GM11168 (cell line): Measurements from ENCODE around the gene CEP83.
"Not testable (repeated sequence)": the region's sequence is repeated elsewhere in the genome, so short reads cannot be mapped to it uniquely, and the experiment has no call there.

Experiments
- in situ Hi-C: fragments of 300-500 bp; cut with MboI; formaldehyde crosslinking; loops from one replicate; pipeline ENCODE4 v1.12.0; 2022; ENCODE audit warnings: low sequenced_read_pairs; ENCODE audit not compliant: unreplicated experiment

The CEP83 gene

DNA sequence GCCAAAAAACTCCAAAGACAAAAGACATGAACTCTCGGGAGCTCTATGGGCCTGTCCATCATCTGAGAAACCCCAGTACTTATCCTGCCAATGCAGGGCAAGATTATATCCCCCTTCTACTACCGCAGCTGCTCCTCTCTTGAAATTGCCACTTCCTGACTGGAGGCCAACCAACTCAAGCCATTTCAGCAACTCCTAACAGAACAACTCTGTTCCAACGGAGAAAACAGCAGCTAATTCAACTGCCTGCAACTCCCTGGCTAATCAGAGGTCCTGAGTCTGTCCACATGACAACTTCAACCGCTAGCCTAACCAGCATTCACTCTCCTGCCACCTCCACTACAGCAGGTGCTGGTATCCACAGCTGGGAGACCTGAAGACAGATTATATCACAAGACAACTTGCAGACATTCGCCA, 24.1 kb downstream of the CEP83 start:
- in situ Hi-C loops: loop anchor here (25.0 kb wide), 1 partner anchor 298 kb away; the partner anchor contains the start of gene PLXNC1

DNA sequence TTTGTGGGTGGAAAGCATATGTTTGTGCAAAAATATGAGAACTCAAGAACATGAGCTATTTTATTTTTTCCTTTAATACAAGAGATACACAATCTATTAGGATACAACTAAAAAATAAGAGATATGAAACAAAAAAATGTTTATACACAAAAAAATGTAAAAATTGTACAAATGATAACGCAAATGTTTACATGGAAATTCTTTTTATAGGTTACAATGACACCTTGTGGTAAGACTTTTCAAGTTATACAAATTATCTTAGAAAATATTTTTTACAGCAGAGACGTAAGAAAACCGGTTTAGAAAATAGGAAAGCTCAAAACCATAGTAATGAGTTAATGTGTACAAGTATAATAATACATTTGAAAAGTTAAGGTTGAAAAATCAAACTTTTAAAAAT, 25.5 kb downstream of the CEP83 start:
- in situ Hi-C loops: loop anchor here (25.0 kb wide), 1 partner anchor 297 kb away; the partner anchor contains the start of gene PLXNC1

DNA sequence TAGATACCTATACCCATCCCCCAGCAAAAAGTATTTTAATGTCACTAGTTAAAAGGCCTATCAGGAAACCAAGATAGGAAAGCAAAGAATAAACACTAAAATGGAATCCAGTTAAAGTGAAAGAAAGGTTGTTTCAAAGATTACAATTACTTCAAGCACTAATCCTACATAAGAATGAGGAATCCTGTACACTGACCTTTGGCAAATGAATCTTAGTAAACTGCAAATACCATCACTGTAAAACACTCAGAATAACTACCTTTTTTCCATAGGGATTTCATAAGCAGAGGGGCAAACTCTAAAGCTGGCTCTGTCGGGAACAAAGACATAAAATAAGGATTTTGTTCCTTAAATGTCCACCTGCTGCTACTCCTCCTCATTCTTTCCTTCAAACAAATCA, 25.9 kb downstream of the CEP83 start:
- in situ Hi-C loops: loop anchor here (25.0 kb wide), 1 partner anchor 296 kb away; the partner anchor contains the start of gene PLXNC1

DNA sequence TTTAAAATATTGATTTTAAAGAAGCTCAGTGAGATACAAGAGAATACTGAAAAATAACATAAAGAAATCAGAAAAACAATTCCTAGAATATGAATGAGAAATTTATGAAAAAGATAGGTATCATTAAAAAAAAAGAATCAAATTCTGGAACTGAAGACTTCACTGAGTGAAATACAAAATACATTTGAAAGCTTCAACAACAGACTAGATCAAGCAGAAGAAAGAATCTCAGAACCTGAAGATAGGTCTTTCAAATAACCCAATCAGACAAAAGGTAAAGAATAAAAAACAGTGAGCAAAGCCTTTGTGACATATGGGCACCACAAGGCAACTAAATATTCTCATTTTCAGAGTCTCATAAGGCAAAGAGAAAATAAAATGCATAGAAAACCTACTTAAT, 29.4 kb downstream of the CEP83 start:
- in situ Hi-C loops: loop anchor here (25.0 kb wide), 1 partner anchor 293 kb away; the partner anchor contains the start of gene PLXNC1

DNA sequence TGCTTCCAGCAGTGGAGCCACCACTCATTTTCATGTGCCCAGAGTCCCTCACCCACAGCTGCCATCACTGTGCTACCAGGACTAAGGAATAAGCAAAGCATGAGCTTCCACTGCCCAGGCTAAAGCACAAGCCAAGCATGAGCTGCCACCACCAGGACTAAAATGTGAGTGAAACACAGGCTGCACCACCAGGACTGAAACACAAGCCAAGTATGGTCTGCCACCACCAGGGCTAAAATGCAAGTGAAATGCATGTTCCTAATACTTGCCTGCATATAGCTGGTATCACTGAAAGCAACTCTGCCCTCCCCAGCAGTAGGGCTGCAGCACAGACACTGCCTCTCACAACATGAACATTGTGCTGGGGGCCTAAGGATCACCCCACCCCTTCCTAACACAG, 30.0 kb downstream of the CEP83 start:
- in situ Hi-C loops: loop anchor here (25.0 kb wide), 1 partner anchor 292 kb away; the partner anchor contains the start of gene PLXNC1

DNA sequence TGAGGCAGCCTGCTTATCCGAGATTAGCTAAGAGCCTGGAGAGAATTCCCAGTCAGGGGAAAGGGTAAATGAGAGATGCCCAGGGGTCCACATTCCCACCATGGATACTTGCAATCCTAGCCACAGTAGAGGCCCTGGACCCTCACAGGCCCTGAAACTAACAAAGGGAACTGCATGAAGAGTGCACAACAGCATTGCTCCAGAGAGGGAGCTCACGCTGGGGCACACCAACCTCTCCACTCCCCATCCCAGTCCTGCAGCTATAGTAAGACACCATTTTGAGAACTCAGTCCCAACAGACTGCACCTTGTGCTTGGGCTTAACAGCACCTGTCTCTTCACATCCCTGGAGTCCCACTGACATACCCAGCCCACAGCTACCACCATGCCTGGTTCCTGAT, 30.5 kb downstream of the CEP83 start:
- in situ Hi-C loops: loop anchor here (25.0 kb wide), 1 partner anchor 292 kb away; the partner anchor contains the start of gene PLXNC1

DNA sequence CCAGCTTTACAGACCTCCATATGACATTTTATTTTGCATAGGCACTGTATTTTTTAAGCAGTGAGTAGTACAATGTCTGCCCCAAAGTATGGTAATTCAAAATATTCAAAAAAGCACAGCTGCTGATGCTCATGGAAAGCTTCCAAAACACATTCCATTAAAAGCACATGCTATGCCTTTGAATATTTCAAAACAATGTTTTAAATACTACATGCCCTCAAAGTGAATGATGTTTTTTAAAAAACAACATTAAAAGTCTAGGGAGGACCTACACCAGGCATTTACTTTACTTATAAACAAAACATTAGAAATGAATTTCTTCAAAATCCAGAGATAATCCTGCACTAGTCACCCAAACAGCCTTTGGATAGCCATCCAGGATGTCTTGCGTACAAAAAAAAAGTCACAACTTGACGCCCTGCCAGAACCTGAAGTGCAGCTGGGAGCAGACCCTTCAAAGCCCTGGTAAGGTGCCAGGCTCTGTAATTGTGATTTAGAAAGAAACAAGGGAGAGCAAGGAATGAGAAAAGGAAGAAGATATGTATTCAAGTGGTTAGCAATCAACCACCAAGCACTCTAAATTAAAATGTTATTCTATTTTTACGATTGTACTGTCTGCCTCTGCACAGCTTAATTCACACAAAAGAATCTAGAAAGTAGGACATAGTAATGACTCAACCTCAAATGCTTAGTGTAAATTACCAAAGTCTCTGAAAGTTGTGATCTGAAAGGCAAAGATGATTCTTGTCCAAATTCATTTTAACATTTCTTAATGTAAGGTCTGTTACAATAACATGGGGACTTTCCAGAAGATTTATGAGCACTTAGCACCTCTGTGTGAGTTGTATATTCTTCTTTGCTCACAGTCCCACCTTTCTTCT, 31.9 kb downstream of the CEP83 start:
- in situ Hi-C loops: loop anchor here (25.0 kb wide), 1 partner anchor 290 kb away; the partner anchor contains the start of gene PLXNC1

DNA sequence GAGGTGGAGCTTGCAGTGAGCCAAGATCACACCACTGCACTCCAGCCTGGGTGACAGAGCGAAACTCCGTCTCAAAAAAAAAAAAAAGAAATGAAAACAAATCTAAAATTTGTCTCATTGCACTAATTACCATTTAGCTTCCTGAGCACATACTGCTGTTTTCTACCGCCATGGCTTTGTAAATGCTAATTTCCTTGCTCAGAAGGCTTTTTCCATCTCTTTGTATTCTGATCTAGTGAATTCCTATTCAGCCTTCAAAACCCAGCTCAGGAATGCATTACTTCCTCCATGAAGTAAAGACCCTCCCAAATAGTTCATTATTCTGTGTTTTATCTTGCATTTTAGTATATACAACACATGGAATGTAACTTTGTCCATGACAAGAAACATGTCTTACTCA, 33.6 kb downstream of the CEP83 start:
- in situ Hi-C loops: loop anchor here (25.0 kb wide), 1 partner anchor 289 kb away; the partner anchor contains the start of gene PLXNC1

DNA sequence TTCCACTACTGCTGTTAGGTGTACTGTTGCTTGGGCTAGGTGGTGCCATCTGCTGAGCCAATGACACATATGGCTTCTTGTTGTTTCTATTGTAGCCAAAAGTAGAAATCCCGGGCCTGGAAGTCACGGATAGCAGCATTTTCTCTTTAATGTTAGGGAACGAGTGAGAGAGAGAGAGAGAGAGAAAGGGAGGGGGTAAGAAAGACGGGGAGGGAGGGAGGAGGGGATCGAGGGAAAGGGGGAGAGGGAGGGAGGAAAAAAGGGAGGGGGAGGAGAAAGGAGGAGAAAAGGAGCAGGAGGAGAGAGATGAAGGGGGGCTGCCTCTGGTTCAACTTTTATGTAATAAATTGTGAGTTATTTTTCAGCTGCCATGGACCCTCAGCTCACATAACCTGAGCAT, 34.8 kb downstream of the CEP83 start:
- in situ Hi-C loops: loop anchor here (25.0 kb wide), 1 partner anchor 288 kb away; the partner anchor contains the start of gene PLXNC1

DNA sequence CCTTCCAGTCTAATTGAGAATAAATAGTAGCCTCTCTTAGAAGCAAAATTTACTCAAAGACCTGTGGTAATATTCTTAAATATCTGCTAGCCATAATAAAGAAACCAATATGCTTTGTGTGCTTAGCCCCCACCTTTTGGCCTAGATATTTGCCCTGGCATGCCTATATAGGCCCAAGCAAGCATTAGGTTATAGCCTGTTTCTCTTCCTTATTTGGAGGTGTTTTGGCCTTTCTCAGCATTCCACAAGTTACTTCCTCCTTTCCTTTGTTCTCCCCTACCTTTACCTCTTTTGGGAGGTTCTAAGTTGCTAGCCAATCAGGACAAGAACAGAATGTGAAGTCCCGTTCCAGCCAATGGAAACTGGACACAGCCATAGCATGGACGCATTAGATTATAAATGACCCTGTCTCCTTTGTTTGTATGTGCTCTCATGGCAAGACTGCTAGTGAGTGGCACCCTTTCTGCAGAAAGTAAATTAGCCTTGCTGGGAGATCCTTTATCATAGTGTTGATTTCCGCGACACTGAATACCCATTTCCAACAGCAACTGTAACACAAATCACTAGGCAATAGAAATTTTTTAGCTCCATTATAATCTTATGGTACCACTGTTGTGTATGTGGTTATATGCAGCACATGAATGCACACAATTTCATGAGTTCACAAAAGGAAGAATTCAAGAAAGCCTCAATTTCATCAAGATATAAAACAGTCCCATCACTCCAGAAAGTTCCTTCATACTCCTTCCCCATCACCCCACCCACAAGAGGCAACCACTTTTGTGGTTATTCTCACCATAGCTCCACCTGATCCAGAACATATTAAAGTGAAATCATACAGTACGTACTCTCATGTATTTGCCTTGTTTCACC, 37.6 kb downstream of the CEP83 start:
- in situ Hi-C loops: no loop called here

DNA sequence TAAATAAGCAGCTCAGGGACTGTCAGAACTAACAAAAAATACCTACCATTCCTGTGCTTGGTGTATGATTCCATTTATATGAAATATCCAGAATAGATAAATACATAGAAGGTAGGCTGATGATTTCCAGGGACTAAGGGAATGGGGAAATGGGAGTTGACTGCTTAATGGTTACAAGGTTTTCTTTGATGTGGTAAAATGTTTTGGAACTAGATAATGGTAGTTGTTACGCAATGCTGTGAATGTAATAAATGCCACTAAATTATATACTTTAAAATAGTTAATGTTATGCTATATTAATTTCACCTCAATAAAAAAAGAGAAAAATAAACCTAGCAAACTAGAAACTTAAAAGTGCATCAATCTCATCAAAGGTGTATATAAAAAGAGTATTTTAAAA, 41.1 kb downstream of the CEP83 start:
- in situ Hi-C loops: no loop called here

DNA sequence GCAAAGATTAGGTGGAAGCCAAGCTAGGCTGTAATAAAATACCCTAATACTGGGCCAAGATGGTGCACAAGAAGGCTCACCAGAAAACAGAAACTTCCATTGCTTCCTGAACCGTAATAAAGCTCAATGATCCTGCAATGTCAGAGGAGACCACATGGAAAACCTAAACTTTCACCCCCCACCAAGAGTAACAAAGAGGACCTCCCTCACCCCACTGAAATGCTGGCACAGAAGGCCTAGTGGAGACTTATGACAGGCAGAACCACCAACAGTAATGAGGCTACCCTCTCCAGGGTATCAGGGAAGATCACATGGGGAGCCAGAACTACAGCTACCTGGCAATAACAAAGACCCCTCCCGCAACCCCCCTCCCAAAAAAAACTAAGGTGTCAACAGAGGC, 43.1 kb downstream of the CEP83 start:
- in situ Hi-C loops: no loop called here

DNA sequence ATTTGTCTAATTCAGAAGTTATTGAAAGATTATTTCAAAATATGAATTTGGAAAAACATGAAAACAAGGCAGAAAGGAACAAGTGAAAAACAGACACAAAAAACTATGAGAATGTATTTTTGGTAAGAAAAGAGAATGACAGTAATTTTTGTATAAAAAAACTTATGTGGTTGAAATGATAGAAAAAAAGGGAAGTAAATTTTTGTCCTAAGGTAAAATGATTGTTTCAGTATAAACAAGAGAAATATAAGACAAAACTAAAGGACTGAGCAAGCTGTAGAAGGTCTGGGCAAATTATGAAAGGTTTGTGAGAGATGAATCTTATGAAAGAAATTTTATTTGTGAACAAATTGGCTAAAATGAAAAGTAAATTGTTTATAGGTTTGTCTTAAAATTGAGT, 44.6 kb downstream of the CEP83 start:
- in situ Hi-C loops: no loop called here

DNA sequence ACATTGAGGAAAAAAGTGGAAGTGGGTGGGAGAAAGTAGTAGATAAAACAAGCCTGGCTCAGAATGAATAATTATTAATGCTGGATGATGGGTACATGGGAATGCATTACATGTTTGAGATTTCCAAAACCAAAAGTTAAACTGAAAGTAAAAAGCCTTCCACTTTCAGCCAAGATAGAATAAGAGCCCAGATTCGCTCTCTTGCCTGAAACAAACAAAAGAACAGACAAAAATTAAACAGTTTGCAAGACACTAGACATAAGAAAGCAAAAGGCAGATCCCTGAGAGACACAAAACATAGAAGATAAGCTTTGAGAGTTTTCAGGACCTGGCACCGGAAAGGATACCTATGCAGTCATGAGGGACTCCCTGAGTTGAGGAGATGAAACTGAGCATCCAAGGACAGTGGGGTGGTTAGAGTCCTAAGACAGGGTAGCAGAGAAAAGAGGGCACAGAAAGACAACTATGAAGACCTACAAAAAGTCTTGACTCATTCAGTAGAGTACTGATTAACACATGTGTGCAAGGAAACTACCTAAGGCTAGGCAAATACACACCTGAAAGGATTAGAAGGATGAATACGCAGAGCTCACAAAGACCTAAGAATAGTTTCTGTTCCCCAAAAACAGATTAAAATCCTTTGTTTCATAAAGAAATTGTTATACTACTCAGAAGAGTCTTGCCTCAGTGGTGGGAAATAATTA, 54.1 kb downstream of the CEP83 start:
- in situ Hi-C loops: no loop called here

DNA sequence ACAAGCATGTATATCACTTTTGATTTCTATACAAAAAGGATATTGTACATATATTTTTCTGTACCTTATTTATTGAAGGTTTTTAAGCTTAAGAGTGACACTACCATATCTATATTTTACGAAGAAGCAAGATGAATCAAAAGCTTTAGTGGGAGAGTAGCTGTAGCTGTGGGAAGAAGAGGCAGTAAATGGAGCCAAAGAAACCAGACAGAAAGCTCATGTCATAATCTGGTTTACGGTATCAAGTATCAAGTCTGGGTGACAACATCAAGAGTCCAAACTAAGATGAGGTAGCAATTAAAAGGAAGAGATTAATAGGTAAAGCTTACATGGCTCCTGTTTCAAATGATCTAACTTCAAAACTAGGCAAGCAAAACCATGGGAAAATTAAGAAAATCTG, 54.8 kb downstream of the CEP83 start:
- in situ Hi-C loops: no loop called here

DNA sequence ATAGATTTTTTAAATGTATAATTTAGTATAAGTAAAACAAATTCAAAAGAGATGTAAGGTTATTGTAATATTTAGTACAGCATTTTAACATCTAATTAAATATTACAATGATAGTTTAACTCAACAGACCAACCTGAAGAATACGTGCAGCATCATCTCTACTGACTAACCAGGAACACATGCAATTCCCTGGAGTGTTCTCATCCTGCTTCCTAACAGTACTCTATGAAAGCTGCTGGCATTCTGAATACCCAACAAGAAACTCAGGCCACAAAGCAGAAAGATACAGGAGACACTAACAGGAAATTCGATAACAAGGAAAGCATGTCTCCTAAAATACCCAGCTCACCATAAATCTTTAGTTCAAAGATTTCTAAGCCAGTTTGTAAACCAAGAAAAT, 58.3 kb downstream of the CEP83 start:
- in situ Hi-C loops: no loop called here

DNA sequence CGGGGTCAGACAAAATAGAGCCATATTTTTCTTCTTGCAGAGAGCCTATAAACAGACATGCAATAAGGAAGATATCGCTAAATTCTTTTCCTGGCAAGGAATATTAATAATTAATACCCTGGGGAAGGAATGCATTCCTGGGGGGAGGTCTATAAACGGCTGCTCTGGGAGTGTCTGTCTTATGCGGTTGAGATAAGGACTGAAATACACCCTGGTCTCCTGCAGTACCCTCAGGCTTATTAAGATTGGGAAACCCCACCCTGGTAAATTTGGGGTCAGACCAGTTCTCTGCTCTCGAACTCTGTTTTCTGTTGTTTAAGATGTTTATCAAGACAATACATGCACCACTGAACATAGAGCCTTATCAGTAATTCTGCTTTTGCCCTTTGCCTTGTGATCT, 61.0 kb downstream of the CEP83 start:
- in situ Hi-C loops: not testable (repeated sequence)

DNA sequence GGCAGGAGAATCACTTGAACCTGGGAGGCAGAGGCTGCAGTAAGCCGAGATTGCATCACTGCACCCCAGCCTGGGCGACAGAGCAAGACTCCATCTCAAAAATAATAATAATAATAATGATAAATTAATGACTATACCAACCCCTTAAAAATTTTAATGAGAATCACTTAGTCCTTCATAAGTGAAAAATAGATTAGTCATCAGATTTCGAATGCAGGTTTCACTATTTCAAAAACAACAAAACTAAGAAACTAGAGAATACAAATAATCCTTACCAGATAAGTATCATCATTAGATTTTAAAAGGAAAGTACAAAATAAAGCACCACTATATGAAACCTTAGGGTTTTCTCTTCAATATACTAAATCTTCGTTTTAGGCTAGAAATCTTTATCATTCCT, 62.3 kb downstream of the CEP83 start:
- in situ Hi-C loops: no loop called here

DNA sequence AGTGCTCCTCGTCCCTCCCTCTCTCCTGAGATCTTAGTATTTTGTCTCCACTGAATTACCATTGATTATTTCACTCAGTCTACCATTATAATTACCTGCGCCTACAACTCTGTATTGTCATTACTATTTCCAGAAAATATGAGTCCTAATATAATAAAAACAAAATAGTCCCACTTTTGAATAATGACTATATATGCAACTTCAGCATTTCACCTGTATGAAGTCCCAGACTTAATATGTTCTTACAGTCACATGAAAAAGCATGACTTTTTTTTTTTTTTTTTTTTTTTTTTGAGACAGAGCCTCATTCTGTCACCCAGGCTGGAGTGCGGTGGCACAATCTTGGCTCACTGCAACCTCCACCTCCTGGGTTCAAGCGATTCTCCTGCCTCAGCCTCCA, 63.7 kb downstream of the CEP83 start:
- in situ Hi-C loops: not testable (repeated sequence)

DNA sequence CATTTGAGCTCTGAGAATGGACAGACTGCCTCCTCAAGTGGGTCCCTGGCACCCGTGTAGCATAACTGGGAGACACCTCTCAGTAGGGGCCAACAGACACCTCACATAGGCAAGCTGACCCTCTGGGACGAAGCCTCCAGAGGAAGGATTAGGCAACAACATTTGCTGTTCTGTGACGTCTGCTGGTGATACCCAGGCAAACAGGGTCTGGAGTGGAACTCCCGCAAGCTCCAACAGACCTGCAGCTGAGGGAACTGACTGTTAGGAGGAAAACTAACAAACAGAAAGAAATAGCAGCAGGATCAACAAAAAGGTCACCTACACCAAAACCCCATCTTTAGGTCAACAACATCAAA, 69.6 kb downstream of the CEP83 start:
- in situ Hi-C loops: no loop called here
